Activated T-cell treated with anti-CD3 and anti-CD28 coated beads for 4 hours (primary cell): ENCODE measurements around the gene PTPRN2.

Source experiments
- DNase-seq: peaks from one replicate; pipeline ENCODE4 v3.0.0-alpha.2; 2020

PTPRN2 gene

DNA sequence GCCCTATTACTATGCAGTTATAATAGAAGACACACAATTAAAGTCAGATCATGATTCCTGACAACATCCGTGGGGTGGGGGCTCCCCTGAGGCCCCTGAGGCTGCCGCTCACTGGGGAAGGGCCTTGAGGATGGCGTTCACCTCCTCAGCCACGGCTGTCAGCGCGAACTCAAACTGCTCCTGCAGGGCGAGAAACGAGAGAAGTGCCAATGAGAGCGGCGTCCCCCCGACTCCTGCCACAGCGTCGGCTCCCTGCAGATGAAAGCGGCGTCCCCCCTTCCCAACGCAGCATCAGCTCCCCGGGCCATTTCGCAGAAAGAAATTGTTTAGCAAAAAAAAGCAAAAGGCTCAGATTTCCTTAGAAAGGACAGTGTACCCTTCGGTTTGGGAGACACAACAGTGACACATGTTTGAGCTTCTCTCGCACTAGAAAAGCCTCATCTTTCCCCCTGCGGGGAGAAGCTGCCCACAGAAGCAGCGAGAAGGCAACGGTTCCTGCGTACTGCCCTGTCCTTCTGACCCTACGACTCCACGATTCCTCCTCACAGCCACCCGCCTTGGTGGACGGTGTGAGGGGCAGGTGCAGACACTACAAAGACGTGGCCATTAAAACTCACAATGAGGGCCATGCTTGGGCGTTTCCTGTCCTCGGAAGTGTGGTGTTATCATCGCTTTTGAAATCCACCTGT, 1046.9 kb downstream of the PTPRN2 start:
- DNase-seq, result no peak

DNA sequence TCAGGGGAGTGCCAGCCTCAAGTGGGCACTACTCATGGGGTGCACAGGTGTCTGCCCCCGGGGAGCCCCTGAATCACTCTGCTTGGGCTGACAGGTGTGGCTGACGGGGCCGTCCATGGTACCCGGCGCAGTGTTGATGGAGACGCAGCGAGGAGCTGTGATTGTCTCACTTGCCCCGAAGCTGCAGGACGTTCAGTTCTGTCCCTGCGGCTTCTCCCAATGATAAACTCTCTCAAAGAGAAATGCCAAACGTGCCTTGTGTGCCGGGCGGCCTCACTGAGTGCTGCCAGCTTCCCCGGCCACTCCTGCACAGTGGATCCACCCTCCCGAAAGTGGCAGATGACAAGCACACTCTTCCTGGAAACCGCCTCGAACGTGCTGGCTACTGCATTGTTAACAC, 1047.6 kb downstream of the PTPRN2 start:
- no peak for DNase-seq

DNA sequence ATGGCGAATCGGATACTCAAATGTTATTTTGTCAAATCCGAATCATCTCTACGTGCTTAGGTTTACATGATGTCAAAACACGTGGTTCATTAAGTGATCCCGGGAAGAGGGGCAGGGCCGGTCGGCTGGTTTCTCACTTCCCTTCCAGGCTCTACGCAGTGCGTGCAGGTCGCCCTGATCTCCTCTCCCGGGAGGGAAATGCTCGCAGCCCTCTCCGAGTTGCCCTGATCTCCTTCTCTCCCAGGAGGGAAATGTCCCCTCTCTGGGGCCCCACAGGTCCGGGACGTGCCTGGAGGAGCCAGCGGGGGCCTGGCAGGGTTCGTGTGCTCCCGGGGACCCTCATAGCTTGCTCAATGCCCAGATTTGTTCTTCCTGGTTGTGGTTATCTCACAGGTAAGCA, 1048.1 kb downstream of the PTPRN2 start:
- no peak for DNase-seq

DNA sequence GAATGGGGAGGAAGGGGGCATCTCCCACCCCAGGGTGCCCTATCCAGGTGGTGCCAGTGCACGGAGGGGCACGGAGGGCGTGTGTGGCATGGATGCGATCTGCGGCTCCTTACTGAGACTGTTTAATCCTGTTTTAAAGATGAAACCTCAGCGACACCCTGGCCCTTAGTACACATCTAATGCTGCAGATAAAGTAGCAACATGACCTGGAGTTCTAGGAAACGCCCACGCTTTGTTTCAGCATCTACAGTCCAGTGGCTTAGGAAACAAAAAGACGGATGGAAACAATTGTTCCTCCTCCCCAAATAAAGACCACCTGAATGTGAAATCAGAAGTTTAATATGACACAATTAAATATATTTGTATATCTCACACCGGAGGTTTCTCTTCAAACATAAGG, 1048.9 kb downstream of the PTPRN2 start:
- DNase-seq, result no peak

DNA sequence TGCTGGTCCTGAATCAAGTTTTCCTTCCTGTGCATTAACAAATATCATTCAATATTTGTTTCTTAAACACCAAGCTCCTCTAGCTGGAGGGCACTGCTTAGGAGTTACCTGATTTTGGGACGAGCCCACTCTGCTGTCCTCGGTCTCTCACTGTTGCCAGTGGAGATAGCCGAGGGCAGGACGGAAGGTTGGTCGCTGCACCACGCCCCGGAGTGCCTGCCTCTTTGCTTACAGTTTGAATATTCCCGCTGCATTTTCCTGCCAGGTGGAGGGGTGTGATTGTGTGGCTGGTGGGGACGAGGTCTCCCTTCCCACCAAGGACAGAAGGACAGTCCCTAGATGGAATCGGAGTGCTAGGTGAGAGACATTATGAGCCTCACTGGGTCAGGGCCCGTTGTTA, 1049.3 kb downstream of the PTPRN2 start:
- no peak for DNase-seq

DNA sequence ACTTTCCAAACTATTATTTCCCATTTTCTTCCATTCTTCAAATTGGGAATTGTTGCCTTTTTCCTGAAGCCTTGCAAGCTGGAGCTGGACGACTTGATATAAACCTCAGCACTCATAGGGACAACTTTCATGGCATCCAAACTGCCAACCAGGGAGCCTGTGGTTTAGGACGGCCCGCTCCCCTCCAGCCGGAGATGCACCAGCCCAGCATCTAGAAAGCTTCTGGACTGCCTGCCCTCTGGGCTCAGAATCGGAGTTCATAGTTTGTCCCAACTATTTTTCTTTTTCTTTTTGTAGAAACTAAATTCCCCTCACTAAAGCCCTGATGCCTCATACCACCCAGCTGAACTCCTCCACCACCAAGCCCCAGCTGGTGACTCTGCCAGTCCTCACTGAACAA, 1050.6 kb downstream of the PTPRN2 start:
- DNase-seq, result no peak

DNA sequence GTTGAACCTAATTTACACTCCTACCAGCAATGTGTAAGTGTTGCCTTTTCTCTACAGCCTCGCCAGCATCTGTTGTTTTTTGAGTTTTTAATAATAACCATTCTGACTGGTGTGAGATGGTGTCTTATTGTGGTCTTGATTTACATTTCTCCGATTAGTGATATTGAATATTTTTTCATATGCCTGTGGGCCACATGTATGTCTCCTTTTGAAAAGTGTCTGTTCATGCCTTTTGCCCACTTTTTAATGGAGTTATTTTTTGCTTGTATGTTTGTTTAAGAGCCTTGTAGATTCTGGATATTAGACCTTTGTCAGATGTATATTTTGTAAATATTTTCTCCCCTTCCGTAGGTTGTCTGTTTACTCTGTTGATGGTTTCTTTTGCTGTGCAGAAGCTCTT, 1055.6 kb downstream of the PTPRN2 start:
- DNase-seq, result no peak

DNA sequence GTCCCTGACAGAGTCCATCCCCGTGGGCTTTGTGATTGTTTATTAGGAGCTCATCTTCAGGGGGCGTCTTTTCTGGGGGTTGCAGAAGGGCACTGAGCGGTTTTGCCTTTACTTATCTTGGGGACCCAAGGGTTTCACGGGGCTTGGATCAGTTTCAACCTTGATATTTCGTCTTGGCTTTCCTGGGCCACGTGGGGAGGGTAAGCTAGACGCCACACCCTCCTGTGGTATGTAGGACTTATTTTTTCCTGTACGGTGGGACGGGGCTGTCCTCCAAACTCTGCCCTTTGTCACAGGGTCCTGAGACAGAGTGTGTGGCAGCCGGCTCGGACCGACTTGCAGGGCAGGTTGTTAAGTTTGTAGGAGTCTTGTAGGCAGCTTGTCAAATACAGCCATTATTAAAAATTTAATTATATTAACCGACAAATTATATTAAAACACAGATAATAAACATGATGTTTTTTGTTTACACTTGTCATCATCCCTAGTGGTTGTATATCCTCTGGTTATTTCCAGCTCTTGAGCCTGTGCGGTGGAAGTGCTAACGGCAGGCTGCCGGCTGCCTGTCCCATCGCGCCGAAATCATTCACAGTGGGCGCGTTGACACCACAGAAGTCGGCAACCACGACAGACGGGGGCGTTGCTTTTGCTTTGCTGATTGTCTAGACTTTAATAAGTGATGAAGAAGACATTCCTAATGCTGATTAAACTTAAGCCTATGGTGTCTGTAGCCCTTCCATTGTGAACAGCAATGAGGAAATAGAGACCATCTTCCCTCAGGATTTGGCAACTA, 1057.7 kb downstream of the PTPRN2 start:
- DNase-seq, result no peak

DNA sequence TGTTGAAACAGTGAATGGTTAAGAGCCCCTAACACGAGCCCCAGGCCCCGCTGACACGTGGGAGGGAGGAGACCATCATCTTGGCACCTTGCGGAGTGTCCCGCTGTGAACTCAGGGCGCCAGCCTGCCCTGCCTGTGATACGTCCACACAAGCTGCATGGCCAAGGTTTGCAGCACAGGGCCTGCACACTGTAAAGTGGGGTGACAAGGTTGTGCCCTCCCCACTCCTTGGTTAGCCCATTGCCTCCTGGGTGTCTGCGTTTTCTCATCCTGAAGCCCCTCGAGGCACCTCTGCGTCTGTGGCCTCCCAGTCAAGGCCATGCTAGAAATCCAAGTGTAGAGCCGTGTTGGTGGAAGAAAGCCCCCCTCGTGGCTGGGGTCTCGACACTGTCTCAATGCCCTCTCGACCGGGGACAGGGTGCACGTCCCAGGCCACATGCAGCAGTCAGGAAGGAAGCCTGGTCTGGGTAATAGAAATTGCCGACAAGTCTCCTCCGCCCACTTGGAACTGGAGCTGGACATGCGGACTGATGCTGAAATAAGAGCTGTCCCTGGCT, 1058.8 kb downstream of the PTPRN2 start:
- DNase-seq, result no peak

DNA sequence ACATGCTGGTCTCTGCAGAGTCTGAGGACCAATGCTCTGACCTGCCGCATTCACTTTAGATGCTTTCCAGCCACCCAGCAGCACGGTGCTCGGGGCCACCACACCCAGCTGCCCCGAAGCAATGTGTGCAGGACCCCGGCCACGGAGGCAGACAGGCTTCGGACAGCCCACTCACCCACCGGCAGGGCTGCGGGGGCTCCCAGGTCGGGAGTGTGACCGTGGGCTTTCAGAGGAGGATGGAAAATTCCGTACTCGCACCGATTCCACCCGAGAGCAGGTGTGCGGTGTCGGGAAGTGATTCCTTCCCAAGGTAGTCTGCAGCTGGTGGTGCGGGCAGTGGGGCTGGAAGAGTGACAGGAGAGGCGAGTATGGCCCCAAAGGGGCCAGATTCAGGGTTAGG, 1059.9 kb downstream of the PTPRN2 start:
- DNase-seq, result no peak

DNA sequence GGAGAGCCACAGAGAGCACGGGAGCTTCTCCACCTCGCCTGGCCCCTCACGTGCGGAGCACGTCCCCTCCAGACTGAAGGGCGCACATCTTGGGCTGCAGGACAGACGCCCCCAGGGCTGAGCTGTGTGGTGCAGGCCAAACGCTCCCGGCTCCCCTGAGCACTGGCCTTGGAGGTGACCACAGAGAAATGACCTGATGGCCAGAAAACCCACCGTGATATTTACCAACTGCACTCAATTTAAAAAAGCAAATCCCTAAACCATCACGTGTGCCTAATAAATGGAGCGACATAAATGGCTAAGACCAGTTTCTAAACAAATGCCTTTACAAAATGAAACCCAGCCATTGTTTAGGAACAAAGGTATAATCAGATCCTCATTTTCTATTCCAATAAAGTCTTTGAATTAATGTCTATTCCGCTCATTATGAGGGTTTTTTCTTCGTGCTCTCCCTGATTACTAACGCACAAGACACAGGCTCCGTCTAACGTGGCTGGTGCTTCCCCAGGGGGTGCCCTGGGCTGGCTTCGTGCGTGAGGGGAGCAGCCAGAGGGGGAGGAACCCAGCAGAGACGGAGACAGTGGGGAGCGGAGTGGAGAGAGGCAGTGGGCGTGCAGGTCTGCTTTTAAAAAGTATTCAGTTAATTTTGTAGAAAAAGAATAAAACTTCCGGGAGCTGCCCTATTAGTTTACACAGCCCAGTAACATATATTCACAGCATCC, 1060.5 kb downstream of the PTPRN2 start:
- no peak for DNase-seq

DNA sequence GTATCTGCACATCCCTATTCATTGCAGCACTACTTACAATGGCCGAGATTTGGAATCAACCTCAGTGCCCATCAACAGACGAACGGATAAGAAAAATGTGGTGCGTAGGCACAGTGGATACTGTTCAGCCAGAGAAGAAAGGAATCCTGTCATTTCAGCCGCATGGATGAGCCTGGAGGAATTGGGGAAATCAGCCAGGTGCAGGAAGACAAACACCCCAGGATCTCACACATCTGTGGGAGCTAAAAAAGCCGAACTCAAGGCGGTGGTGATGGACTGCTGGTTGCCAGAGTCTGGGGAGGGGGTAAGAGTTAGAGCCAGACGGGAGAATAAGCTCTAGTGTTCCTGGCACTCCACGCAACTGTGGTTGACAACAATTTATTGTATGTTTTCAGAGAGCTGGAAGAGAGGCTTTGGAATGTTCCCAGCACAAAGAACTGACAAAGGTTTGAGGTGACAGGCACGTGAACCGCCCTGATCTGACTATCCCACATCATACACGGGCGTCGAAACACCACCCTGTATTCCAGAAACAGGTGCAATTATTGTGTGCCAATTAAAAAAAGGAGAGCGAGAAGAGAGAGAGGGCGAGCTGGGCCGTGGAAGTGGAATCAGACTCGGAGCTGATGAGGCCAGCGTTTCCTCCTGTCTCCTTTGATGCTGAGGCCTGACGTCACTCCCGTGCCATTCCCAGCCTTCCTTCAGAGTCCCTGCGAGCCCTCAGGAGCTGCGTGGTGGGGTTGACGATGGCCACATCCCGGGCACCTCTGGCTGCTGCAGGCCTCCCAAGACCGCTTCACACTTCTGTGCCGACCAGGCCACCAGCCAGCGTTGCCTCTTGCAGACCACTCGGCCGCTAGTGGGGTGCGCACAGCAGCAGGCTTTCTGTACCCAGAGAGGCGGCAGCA, 1061.4 kb downstream of the PTPRN2 start:
- no peak for DNase-seq

DNA sequence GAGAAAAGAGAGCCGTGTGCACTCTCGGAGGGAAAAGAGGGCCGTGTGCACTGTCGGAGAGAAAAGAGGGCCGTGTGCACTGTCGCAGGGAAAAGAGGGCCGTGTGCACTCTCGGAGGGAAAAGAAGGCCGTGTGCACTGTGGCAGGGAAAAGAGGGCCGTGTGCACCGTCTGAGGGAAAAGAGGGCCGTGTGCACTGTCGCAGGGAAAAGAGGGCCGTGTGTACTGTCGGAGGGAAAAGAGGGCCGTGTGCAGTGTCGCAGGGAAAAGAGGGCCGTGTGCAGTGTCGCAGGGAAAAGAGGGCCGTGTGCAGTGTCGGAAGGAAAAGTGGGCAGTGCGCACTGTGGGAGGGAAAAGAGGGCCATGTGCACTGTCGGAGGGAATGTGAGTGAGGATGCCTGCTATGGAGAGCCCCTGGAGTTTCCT, 1062.1 kb downstream of the PTPRN2 start:
- DNase-seq, result no peak

DNA sequence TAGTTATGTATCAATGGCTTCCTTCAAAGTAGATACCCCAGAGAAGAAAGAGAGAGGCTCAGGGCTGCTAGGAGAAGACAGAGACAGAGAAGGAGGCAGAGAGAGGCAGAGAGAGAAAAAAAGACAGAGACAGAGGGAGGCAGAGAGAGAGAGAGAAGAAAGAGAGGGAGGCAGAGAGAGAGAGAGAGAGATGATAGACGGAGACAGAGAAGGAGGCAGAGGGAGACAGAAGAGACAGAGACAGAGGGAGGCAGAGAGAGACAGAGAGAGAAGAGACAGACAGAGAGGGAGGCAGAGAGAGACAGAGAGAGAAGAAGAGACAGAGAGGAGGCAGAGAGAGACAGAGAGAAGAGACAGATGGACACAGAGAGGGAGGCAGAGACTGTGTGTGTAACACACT, 1062.9 kb downstream of the PTPRN2 start:
- DNase-seq, result no peak

DNA sequence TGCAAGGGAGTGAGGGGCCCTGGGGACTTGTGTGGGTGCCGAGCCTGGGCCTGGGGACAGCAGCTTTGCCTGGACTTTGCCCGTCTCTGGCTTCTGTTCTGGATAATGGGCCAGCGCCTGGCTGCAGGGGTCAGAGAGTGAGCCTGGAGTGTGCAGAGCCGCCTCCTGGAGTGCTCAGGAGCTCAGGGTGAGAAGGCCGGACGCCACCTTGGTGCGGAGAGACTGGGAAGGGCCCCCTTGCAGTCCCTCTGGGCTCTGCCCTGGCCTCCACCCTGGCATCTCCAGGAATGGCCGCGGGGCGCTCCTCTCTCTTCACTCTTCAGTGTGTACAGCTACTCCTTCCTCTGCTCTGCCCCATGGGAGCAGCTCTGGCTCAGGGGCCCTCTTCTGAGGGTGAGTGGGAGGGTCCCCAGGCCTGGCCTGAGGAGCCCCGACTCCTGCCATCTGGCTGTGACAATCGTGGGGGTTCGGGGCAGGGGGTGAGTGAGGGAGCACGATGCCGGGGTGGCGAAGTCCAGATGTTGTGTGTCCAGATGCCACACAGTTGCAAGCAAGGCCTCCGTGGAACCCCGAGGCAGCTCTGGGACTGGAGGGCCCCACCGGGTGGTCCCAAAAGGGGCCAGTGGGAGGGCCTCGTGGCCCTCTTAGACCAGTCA, 1063.7 kb downstream of the PTPRN2 start:
- no peak for DNase-seq

DNA sequence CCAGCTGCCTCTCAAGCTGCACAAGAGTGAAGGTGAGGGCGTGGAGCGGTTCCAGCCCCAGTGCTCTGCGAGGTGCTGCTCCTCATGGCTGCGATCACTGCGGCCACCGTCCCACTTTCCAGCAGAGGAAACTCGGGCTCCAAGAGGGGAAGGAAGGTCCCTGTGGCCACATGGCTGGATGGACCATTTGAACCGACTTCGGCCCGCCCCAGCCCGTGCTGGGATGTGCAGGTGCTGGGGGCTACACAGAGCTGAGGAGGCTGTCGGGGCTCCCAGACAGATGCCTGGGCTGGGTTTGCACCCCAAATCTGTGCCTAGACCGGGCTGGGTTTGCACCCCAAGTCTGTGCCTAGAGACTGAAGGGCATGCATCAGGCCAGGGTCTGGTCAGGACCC, 1064.3 kb downstream of the PTPRN2 start:
- no peak for DNase-seq

DNA sequence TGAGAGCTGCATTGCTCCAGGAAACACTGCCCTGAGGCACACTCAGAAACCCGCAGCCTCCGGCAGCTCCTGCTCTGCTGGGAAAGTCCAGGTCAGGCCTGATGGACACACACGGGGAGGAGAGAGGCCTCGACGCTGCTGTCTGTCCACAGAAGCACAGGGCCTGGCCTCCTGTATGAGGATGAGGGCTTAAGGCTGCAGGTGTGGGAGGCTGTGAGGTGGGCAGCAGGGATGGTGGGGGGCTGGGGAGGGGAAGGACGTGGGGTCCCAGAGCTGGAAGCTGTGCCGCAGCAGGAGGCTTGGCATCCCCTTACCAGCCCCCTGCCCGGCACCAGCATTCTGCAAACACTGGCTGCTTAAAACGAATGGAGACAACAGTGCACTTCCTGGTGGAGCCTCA, 1064.7 kb downstream of the PTPRN2 start:
- DNase-seq, result no peak

DNA sequence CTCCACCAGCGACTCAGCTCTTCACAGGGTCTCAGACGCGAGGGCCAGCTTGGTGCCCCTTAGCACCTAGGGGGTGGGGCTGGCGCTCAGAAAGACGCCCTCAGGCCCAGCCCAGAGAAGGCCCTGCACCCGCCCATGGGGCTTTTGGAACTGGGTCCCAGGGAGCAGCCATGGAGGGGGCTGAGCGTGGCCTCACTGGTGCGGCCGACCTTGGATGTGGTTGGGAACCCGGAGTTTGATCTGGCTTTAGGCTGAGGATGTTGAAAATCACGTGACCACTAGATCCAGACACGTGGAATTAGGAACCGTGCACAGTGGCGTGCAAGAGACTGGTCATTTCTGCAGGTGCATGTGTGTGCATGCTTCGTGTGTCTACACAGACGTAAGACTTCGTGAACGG, 1065.4 kb downstream of the PTPRN2 start:
- no peak for DNase-seq

DNA sequence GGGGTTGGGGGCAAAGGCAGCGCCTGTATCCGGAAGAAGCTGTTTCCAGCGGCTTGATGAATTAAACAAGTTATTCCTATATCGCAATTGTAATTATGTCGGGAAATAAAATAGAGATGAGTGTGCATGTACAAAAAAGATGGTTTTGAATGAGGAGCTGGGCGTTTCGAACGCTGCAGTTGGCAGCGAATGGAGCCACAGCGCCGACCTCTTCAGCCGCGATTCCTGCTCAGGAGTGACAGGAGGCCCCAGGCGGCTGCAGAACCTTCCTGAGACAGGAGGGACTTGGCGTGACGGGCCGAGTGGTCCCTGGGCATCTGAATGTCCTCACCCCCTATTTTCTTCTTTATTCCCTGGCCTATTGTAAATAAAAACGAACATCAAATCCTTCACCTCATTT, 1065.9 kb downstream of the PTPRN2 start:
- DNase-seq, result no peak

DNA sequence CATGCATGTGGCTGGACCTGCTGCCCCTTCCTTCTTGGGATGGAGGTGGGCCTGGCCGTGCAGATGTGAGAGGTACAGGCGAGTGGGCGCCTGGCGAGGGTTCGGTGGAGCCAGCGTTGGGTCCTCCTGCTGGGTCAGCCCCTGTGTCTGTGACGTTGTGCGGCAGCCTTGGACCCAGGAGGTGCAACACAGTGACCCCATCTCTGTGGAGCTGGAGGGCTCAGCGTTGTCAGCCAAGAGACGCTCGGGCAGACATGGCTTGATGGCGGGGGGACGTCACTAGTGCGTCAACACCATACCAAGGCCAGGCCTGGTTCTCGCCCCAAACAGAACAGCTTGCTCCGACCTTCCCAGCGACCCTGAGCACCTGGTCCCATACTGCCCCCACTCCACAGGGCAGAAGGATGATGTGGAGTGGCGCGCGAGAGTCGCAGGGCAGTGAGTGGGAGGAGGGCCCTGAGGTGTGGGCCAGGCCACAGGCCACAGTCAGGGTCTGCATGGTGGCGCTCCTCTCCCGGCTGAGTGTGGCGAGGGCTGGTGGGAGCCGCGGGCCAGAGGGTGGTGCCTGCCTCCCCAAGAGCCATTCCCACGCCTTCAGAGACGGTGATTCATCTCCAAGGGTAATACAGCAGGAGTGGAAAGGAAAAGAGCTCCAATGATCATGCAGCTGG, 1066.4 kb downstream of the PTPRN2 start:
- no peak for DNase-seq

DNA sequence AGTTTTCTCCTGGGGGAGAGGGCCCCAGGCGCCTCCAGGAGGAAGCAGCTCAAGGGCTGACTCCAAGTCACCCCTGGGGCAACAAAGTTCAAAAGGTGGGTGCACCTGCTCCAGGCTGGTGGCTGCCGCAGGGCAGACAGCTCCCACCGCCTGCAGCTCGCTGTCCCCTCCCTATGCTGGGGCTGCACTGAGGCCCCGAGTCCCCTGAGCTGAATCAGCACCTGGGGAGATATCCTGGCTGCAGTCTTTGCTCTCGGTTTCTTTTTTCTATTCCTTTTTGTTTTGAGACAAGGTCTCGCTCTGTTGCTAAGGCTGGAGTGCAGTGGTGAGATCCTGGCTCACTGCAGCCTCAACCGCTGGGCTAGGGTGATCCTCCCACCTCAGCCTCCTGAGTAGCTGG, 1067.4 kb downstream of the PTPRN2 start:
- no peak for DNase-seq
